Coronary artery (tissue), 2 donors: Measurements from ENCODE around the gene MYO5C.

Experiments used
- DNase-seq: peaks from one replicate; pipeline ENCODE4 v3.0.0-alpha.2; 2017; ENCODE audit warnings: low spot score
- H3K27ac ChIP-seq, 2 donors: fragments of 200-600 bp; sonication (generic); one replicate each; pipeline ENCODE4 v1.5.1; 2016 to 2019
- H3K4me3 ChIP-seq: fragments of 200-600 bp; sonication (generic); 2 replicates; pipeline ENCODE4 v1.5.1; 2016; ENCODE audit warnings: mild to moderate bottlenecking, moderate library complexity
- CTCF ChIP-seq: fragments of 200-600 bp; sonication (generic); IDR thresholded peaks from one replicate; pipeline ENCODE4 v1.5.1; 2019; ENCODE audit warnings: antibody characterized with exemption

MYO5C gene

GRCh38 chr15:52158084-52158765, 137.4 kb downstream of the MYO5C start:
- Histone ChIP-seq H3K27ac (no peak overlapping the region), H3K4me3 (no peak overlapping the region)
- DNase-seq: no peak
- no peak for TF ChIP-seq CTCF

GRCh38 chr15:52155878-52156277, 139.7 kb downstream of the MYO5C start:
- Histone ChIP-seq H3K27ac (no peak overlapping the region), H3K4me3 (no peak overlapping the region)
- no peak for DNase-seq
- no peak for TF ChIP-seq CTCF

DNA sequence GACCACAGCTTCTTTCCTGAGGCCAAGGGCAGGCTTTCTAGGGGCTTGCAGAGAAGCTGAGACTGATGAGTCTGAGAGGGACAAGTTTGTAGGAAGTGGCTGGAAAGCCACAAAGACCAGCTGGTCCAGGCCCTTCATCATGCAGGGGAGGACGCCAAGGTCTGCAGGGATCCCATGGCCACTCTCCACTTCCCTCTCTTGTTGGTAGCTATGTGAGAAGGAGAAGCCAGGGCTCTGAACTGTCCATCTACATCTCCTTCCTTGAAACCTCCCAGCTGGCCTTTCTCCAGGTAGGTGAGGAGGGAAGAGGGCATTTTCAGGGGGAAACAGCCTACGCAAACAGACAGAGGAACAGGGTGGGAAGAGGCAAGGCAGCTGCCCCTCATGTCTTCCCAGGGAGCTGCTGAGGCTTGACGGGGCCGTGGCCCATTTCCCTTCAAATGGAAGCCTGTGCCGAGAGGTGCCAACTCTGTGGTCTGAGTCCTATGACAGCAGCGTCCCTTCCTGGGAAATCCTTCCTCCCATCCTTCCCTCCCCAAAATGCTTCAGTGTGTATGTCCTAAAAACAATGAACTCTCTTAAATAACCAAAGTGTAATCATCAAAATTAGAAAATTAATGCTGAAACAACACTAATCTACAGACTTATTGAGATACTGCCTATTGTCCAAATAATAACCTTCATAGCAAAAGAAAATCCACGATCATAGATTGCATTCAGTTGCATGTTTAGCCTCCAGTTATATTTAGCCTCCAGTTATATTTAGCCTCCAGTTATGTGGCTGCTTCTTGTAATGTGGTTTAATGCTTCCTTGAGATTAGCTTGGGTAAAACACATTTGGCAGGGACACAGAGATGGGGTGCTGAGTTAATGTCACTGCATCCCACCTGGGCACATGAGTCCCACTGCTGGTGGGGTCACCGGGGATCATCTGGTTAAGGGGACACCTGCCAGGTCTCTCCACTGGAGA, 140.4 kb downstream of the MYO5C start:
- H3K4me3 ChIP-seq: no peak overlapping the region
- no peak for DNase-seq
- TF ChIP-seq CTCF: no peak
- no peak overlapping the region for H3K27ac ChIP-seq

- DNase-seq: no peak
- Histone ChIP-seq H3K27ac (no peak overlapping the region), H3K4me3 (no peak overlapping the region)
- no peak for TF ChIP-seq CTCF
These were observed 141.4 kb downstream of the MYO5C start for GRCh38 chr15:52153900-52154895.

DNA sequence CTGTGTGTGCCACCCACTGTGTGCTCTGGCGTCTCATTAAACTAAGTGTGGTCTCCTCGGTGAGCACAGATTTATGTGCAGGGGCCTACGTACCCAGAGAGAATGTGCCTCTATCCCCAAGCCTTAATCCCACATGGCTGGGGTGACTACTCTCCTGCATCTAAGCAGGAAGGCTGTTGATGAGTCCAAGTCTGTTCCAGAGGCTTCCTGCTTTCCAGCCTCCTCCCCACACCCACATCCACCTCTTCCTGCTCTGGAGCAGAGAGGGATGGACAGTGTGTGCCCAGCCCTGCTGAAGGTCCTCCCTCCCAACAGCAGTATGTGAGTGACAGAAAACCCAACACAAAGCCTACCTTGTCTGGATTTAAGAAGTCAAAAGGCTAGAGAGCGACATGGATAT, 144.3 kb downstream of the MYO5C start:
- Histone ChIP-seq H3K4me3 (no peak overlapping the region), H3K27ac (no peak overlapping the region)
- DNase-seq: no peak
- no peak for TF ChIP-seq CTCF

GRCh38 chr15:52150871-52151270, 144.7 kb downstream of the MYO5C start:
- DNase-seq: no peak
- TF ChIP-seq CTCF: no peak
- Histone ChIP-seq H3K27ac (no peak overlapping the region), H3K4me3 (no peak overlapping the region)
